GM23338 (cell line): ENCODE measurements around the gene USP5. TPM values are rescaled to one million over a fixed set of nuclear protein-coding genes. Genes with fewer than 3 reads are reported as not detected.

ENCODE experiments used
- ATAC-seq: fragments of 200-7000 bp; cut with Tn5 transposase; 3 replicates; pipeline ENCODE4 v1.9.1; 2020
- DNase-seq: peaks from one replicate; pipeline ENCODE4 v3.0.0-alpha.2; 2015; ENCODE audit warnings: low spot score
- H2AFZ ChIP-seq: fragments of 200-600 bp; sonication (generic); 2 replicates; pipeline ENCODE4 v1.8.0; 2016; ENCODE audit warnings: antibody characterized with exemption, mild to moderate bottlenecking, moderate library complexity
- H3F3A ChIP-seq: fragments of 200-600 bp; sonication (generic); replicated peaks from 2 replicates; pipeline ENCODE4 v1.8.0; 2017; ENCODE audit warnings: antibody characterized with exemption, mixed run types, low read depth
- H3K27ac ChIP-seq: fragments of 200-600 bp; sonication (generic); 2 replicates; pipeline ENCODE4 v1.6.1; 2016; ENCODE audit warnings: low read depth
- H3K27me3 ChIP-seq: fragments of 200-600 bp; sonication (generic); 2 replicates; pipeline ENCODE4 v1.8.0; 2016; ENCODE audit warnings: mild to moderate bottlenecking, mixed run types, moderate library complexity; ENCODE audit not compliant: insufficient read depth
- H3K36me3 ChIP-seq: fragments of 200-600 bp; sonication (generic); 2 replicates; pipeline ENCODE4 v1.8.0; 2016; ENCODE audit warnings: mild to moderate bottlenecking; ENCODE audit not compliant: insufficient read depth
- H3K4me1 ChIP-seq: fragments of 200-600 bp; sonication (generic); 2 replicates; pipeline ENCODE4 v1.8.0; 2016; ENCODE audit warnings: mild to moderate bottlenecking, moderate library complexity; ENCODE audit not compliant: insufficient read depth
- H3K4me2 ChIP-seq: fragments of 200-600 bp; sonication (generic); 2 replicates; pipeline ENCODE4 v1.7.1; 2017; ENCODE audit warnings: mixed run types
- H3K4me3 ChIP-seq: fragments of 200-600 bp; sonication (generic); 2 replicates; pipeline ENCODE4 v1.6.1; 2016; ENCODE audit warnings: mixed run types
- H3K79me2 ChIP-seq: fragments of 200-600 bp; sonication (generic); replicated peaks from 2 replicates; pipeline ENCODE4 v1.8.0; 2017; ENCODE audit warnings: mild to moderate bottlenecking; ENCODE audit not compliant: insufficient read depth
- H3K9me2 ChIP-seq: fragments of 200-600 bp; sonication (generic); 2 replicates; pipeline ENCODE4 v1.8.0; 2017; ENCODE audit not compliant: insufficient read depth
- H4K20me1 ChIP-seq: fragments of 200-600 bp; sonication (generic); replicated peaks from 2 replicates; pipeline ENCODE4 v1.8.0; 2017; ENCODE audit warnings: mild to moderate bottlenecking; ENCODE audit not compliant: insufficient read depth
- H3K27ac Mint-ChIP-seq: 2 replicates; pipeline ENCODE4 v1.8.0; 2020; ENCODE audit warnings: inconsistent platforms, mild to moderate bottlenecking, moderate library complexity, mixed read lengths
- H3K27me3 Mint-ChIP-seq: 3 replicates; pipeline ENCODE4 v1.8.0; 2022; ENCODE audit warnings: low read depth, mild to moderate bottlenecking, moderate library complexity, mixed read lengths, inconsistent platforms; ENCODE audit not compliant: insufficient read depth, poor library complexity
- H3K36me3 Mint-ChIP-seq: 3 replicates; pipeline ENCODE4 v1.8.0; 2021; ENCODE audit warnings: low read depth, mild to moderate bottlenecking, inconsistent platforms, moderate library complexity, mixed read lengths
- H3K4me1 Mint-ChIP-seq: 3 replicates; pipeline ENCODE4 v1.8.0; 2020; ENCODE audit warnings: mild to moderate bottlenecking, inconsistent platforms, mixed read lengths
- H3K4me3 Mint-ChIP-seq: 3 replicates; pipeline ENCODE4 v1.8.0; 2021; ENCODE audit warnings: moderate library complexity, mild to moderate bottlenecking, inconsistent platforms, mixed read lengths
- H3K9me3 Mint-ChIP-seq: 3 replicates; pipeline ENCODE4 v1.8.0; 2020; ENCODE audit warnings: moderate library complexity, mild to moderate bottlenecking, inconsistent platforms, mixed read lengths
- CREB1 ChIP-seq: fragments of 250-450 bp; sonication (Bioruptor Pico); IDR thresholded peaks from 2 replicates; pipeline ENCODE4 v1.5.0; 2020; ENCODE audit warnings: low read depth, mild to moderate bottlenecking, moderate library complexity
- CTCF ChIP-seq, 2 experiments: fragments of 200-600 bp in 1 of 2; sonication (generic) in 1 of 2; conservative IDR thresholded peaks; 2 replicates each; pipeline versions ENCODE4 v1.5.1 to v1.6.1; 2016 to 2017; ENCODE audit warnings: antibody characterized with exemption in 2 of 2, low read depth in 2 of 2, mild to moderate bottlenecking in 2 of 2, moderate library complexity in 1 of 2
- ETS1 ChIP-seq: IDR thresholded peaks from 2 replicates; pipeline ENCODE4 v1.6.1; 2016; ENCODE audit warnings: antibody characterized with exemption
- EZH2 ChIP-seq: fragments of 200-600 bp; sonication (generic); IDR thresholded peaks from one replicate; pipeline ENCODE4 v1.8.0; 2017; ENCODE audit warnings: antibody characterized with exemption, mild to moderate bottlenecking, low read depth; ENCODE audit not compliant: unreplicated experiment
- EZH2phosphoT487 ChIP-seq: fragments of 200-600 bp; sonication (generic); IDR thresholded peaks from one replicate; pipeline ENCODE4 v1.8.1; 2018; ENCODE audit warnings: antibody characterized with exemption; ENCODE audit not compliant: unreplicated experiment
- JUNB ChIP-seq: IDR thresholded peaks from one replicate; pipeline ENCODE4 v1.6.1; 2016; ENCODE audit warnings: antibody characterized with exemption; ENCODE audit not compliant: unreplicated experiment
- NANOG ChIP-seq: IDR thresholded peaks from 2 replicates; pipeline ENCODE4 v1.6.1; 2016; ENCODE audit warnings: antibody characterized with exemption, borderline replicate concordance
- POLR2AphosphoS5 ChIP-seq: IDR thresholded peaks from 2 replicates; pipeline ENCODE4 v1.6.1; 2016; ENCODE audit warnings: antibody characterized with exemption, low read depth
- REST ChIP-seq: IDR thresholded peaks from one replicate; pipeline ENCODE4 v1.6.1; 2018; ENCODE audit warnings: antibody characterized with exemption; ENCODE audit not compliant: unreplicated experiment
- STAT1 ChIP-seq: IDR thresholded peaks from one replicate; pipeline ENCODE4 v1.6.1; 2016; ENCODE audit warnings: antibody characterized with exemption; ENCODE audit not compliant: unreplicated experiment
- ZNF114 ChIP-seq: fragments of 250-450 bp; sonication (Bioruptor Pico); IDR thresholded peaks from 2 replicates; pipeline ENCODE4 v1.5.0; 2020; ENCODE audit warnings: mild to moderate bottlenecking, moderate library complexity
- ZNF331 ChIP-seq: fragments of 250-450 bp; sonication (Bioruptor Pico); IDR thresholded peaks from 2 replicates; pipeline ENCODE4 v1.5.0; 2020; ENCODE audit warnings: low read depth, mild to moderate bottlenecking, moderate library complexity
- ZNF462 ChIP-seq: fragments of 250-450 bp; sonication (Bioruptor Pico); IDR thresholded peaks from 2 replicates; pipeline ENCODE4 v1.5.0; 2020; ENCODE audit warnings: mild to moderate bottlenecking, moderate library complexity
- polyA plus RNA-seq: library from polyadenylated mRNA; unstranded; fragments of >200 nt; fragmentation: Nextera tagmentation; extraction: Ambion mirVana; gene quantifications from 2 replicates; pipeline ENCODE4 v1.2.1, GENCODE V29; 2016
- total RNA-seq: library from RNA; depleted of rRNA; stranded (reverse); fragments of >200 nt; shearing (Covaris generic); gene quantifications from 2 replicates; pipeline ENCODE4 v1.2.3, GENCODE V29; 2014

USP5 gene
- total and polyA plus RNA-seq, 2 experiments from 2014 or later = 35.1 to 109 TPM

- ATAC-seq (peak; percentile 1), DNase-seq (peak; percentile 96)
- H3K27ac ChIP-seq = peak overlapping the region; percentile 85
- H3K9me2 ChIP-seq = no peaks in the 10 kb centered on the region
- peaks cover 61% of the 10 kb centered on the region for H3K36me3 Mint-ChIP-seq
- no peaks in the 10 kb centered on the region for H3K27me3 ChIP-seq
- peaks cover 28% of the 10 kb centered on the region for H3K79me2 ChIP-seq
- peak overlapping the region; percentile 97 for H3K4me3 ChIP-seq
- peaks cover 54% of the 10 kb centered on the region for H3K27me3 Mint-ChIP-seq
- H3K4me1 ChIP-seq = peaks cover 56% of the 10 kb centered on the region
- H3K4me1 Mint-ChIP-seq = peaks cover 57% of the 10 kb centered on the region
- no peak for TF ChIP-seq ZNF331
- TF ChIP-seq ZNF114 = no peak
- no peak for TF ChIP-seq REST
- TF ChIP-seq POLR2AphosphoS5 = peak; percentile 56; the same call in 1 of the 2 replicates
- peak; percentile 91 to 94 for TF ChIP-seq CTCF (conservative IDR thresholded peaks at IDR 0.05; ENCODE audit: low read depth in 2 of 2)
- no peak for TF ChIP-seq JUNB
- TF ChIP-seq ETS1 = no peak; the same call in 1 of the 2 replicates
- no peak for TF ChIP-seq EZH2
- TF ChIP-seq CREB1 = no peak
- TF ChIP-seq NANOG = no peak
- no peak for TF ChIP-seq EZH2phosphoT487
- no peak for TF ChIP-seq STAT1
- TF ChIP-seq ZNF462 (CRISPR knock-in tag) = peak; percentile 58; the same call in 1 of the 2 replicates
- no peaks in the 10 kb centered on the region; the same call in 1 of the 3 replicates for H3K9me3 Mint-ChIP-seq
- peaks cover 32% of the 10 kb centered on the region for H4K20me1 ChIP-seq
- no peak overlapping the region for H2AFZ ChIP-seq
- peaks cover 14% of the 10 kb centered on the region; the same call in 1 of the 2 replicates for H3K36me3 ChIP-seq
- peak overlapping the region; percentile 94 for H3K27ac Mint-ChIP-seq
- H3K4me3 Mint-ChIP-seq = peak overlapping the region; percentile 94
- peak overlapping the region; percentile 100 for H3K4me2 ChIP-seq
- H3F3A ChIP-seq = peaks cover 68% of the 10 kb centered on the region
Measured at GRCh38 chr12:6869049-6870021, 17.4 kb downstream of the USP5 start.
